HepG2 (cell line): ENCODE data around the gene KRT13. TPM values are rescaled to one million over a fixed set of nuclear protein-coding genes. Genes with fewer than 3 reads are reported as not detected.

ENCODE experiments used
- ATAC-seq: fragments of 200-7000 bp; cut with Tn5 transposase; 3 replicates; pipeline ENCODE4 v1.9.1; 2020; ENCODE audit warnings: mild to moderate bottlenecking, moderate library complexity
- BruUV-seq: library from RNA; stranded (reverse); fragments of 400-500 nt; replicated peaks from 2 replicates; lab custom pipeline; 2021; lab: Mats Ljungman, UMichigan
- CTCF ChIA-PET: fragments of 300-600 bp; formaldehyde crosslinking; extraction: SDS; loops from one replicate; lab custom pipeline; 2021; ENCODE audit warnings: low total read pairs, inconsistent platforms, low intra/inter-chr PET ratio; lab: Yijun Ruan, JAX
- POLR2A ChIA-PET: fragments of 350-600 bp; sonication (Branson Sonifier 250); formaldehyde crosslinking; loops from one replicate; lab custom pipeline; 2020; ENCODE audit warnings: antibody characterized with exemption, inconsistent platforms; lab: Yijun Ruan, JAX
- DNase-seq: peaks from one replicate; pipeline ENCODE4 v3.0.0-alpha.2; 2015; ENCODE audit warnings: low spot score
- FAIRE-seq: peaks from 3 replicates; lab custom pipeline; 2011; peaks lifted over from hg19 to GRCh38; lab: Jason Lieb, UNC
- H2AFZ ChIP-seq: one replicate; pipeline ENCODE4 v1.6.1; 2011; ENCODE audit warnings: low read length, inconsistent platforms
- H3K27ac ChIP-seq: fragments of 300-600 bp; 3 replicates; pipeline ENCODE4 v1.8.0; 2011; ENCODE audit warnings: mixed run types, mild to moderate bottlenecking, mixed read lengths, low read length, inconsistent platforms; ENCODE audit not compliant: insufficient read depth; ENCODE audit errors: extremely low read length
- H3K27me3 ChIP-seq, 2 experiments: fragments of 200-600 bp in 1 of 2; 2 replicates in 1 of 2; 3 replicates in 1 of 2; pipeline versions ENCODE4 v1.6.0 to v1.8.0; 2011; ENCODE audit warnings: low read length in 2 of 2, mild to moderate bottlenecking in 2 of 2, moderate library complexity in 2 of 2, inconsistent platforms in 1 of 2; ENCODE audit not compliant: insufficient read depth in 2 of 2, control insufficient read depth in 1 of 2
- H3K36me3 ChIP-seq, 2 experiments: fragments of 200-600 bp in 1 of 2; replicated peaks in 1 of 2; 2 replicates in 1 of 2; 3 replicates in 1 of 2; pipeline versions ENCODE4 v1.5.1 to v1.8.0; 2011; ENCODE audit warnings: low read length in 2 of 2, inconsistent platforms in 1 of 2; ENCODE audit not compliant: insufficient read depth in 2 of 2, control insufficient read depth in 1 of 2
- H3K4me1 ChIP-seq: 2 replicates; pipeline ENCODE4 v1.5.1; 2012; ENCODE audit warnings: low read length, inconsistent platforms; ENCODE audit not compliant: insufficient read depth
- H3K4me2 ChIP-seq: 2 replicates; pipeline ENCODE4 v1.6.0; 2011; ENCODE audit warnings: low read depth, low read length, inconsistent platforms
- H3K4me3 ChIP-seq, 3 experiments: fragments of 200-600 bp in 1 of 3; sonication (generic), shearing (Covaris generic) in 1 of 3; replicated peaks in 1 of 3; 2 replicates each; pipeline ENCODE4 v1.5.1; 2011 to 2016; ENCODE audit warnings: low read length in 3 of 3, inconsistent platforms in 2 of 3, low read depth in 2 of 3, mild to moderate bottlenecking in 2 of 3, control low read depth in 1 of 3, mixed read lengths in 1 of 3; ENCODE audit not compliant: insufficient read depth in 1 of 3
- H3K79me2 ChIP-seq: one replicate; pipeline ENCODE4 v1.6.1; 2011; ENCODE audit warnings: low read length, inconsistent platforms; ENCODE audit not compliant: insufficient read depth
- H3K9ac ChIP-seq: 2 replicates; pipeline ENCODE4 v1.6.0; 2011; ENCODE audit warnings: mild to moderate bottlenecking, low read depth, low read length, inconsistent platforms; ENCODE audit not compliant: insufficient read depth
- H3K9me3 ChIP-seq: 2 replicates; pipeline ENCODE4 v1.5.1; 2012; ENCODE audit warnings: mild to moderate bottlenecking, low read length
- H4K20me1 ChIP-seq: 2 replicates; pipeline ENCODE4 v1.6.0; 2011; ENCODE audit warnings: inconsistent platforms, mild to moderate bottlenecking, low read length, moderate library complexity; ENCODE audit not compliant: insufficient read depth
- CEBPG ChIP-seq: IDR thresholded peaks from 2 replicates; pipeline ENCODE4 v1.6.1; 2016
- NBN ChIP-seq: fragments of 450-650 bp; conservative IDR thresholded peaks from 2 replicates; pipeline ENCODE4 v1.6.1; 2017
- NCOA2 ChIP-seq: sonication (generic); formaldehyde crosslinking; IDR thresholded peaks from 2 replicates; pipeline ENCODE4 v1.8.0; 2022; ENCODE audit warnings: inconsistent platforms
- RARA ChIP-seq: IDR thresholded peaks from 2 replicates; pipeline ENCODE4 v1.6.1; 2016; ENCODE audit warnings: missing genetic modification reagents, missing compliant biosample characterization
- TRIM22 ChIP-seq: fragments of 450-650 bp; IDR thresholded peaks from 2 replicates; pipeline ENCODE4 v1.6.1; 2017
- ZNF121 ChIP-seq: sonication (generic); formaldehyde crosslinking; IDR thresholded peaks from 2 replicates; pipeline ENCODE4 v1.5.0; 2020; ENCODE audit warnings: mild to moderate bottlenecking, missing genetic modification reagents
- ZNF629 ChIP-seq: sonication (generic); formaldehyde crosslinking; conservative IDR thresholded peaks from 2 replicates; pipeline ENCODE4 v1.5.0; 2020; ENCODE audit warnings: missing genetic modification reagents
- ZNF761 ChIP-seq: sonication (generic); formaldehyde crosslinking; conservative IDR thresholded peaks from 2 replicates; pipeline ENCODE4 v1.4.0; 2020; ENCODE audit warnings: mild to moderate bottlenecking, missing genetic modification reagents
- WGBS: methylation state at CpG from one replicate; pipeline ENCODE4 v1.1.6; 2017; ENCODE audit warnings: low lambda C conversion rate; 5-methylcytosine and 5-hydroxymethylcytosine counted together
- in situ Hi-C: cut with HindIII; loops from 2 replicates; pipeline ENCODE4 v1.10.0; 2017; ENCODE audit warnings: low pct_unique_long_range_greater_than_20kb; ENCODE audit not compliant: extremely low pct_ligation_motif_present
- intact Hi-C: fragments of 100-400 bp; cut with micrococcal nuclease; formaldehyde crosslinking; loops from one replicate; pipeline ENCODE4 v1.10.0; 2022; ENCODE audit not compliant: unreplicated experiment
- polyA plus RNA-seq, 8 experiments: library from polyadenylated mRNA; depleted of rRNA in 3 of 8; stranded (reverse) in 7 of 8; unstranded in 1 of 8; fragments of >200 nt; fragmentation: Illumina TruSeq in 4 of 8; extraction: Trizol in 4 of 8; gene quantifications; 2 replicates each; pipeline versions ENCODE4 v1.2.1 to v1.2.3, GENCODE V29; 2011 to 2016; ENCODE audit warnings: low read depth in 4 of 8, missing spikeins in 1 of 8, mixed read lengths in 1 of 8; ENCODE audit not compliant: insufficient read depth in 1 of 8
- total RNA-seq, 5 experiments: library from RNA; depleted of rRNA; stranded (reverse); fragments of >200 nt; fragmentation: Illumina TruSeq; extraction: Trizol; gene quantifications; 2 replicates each; pipeline ENCODE4 v1.2.3, GENCODE V29; 2016; ENCODE audit warnings: low read depth in 1 of 5

The KRT13 gene
- total and polyA plus RNA-seq, 2 of the 13 experiments (the other 11 are each of a cell fraction or from before 2014, with no cell fraction given) = not detected

- Histone ChIP-seq H3K27me3 (peaks cover 0 to 3% of the 10 kb centered on the region in 2 experiments; a peak in 1 of 5 replicates), H3K4me2 (no peak overlapping the region), H3K4me1 (peaks cover 59% of the 10 kb centered on the region), H3K79me2 (peaks cover 3% of the 10 kb centered on the region), H3K27ac (no peak overlapping the region), H4K20me1 (no peaks in the 10 kb centered on the region), H3K9me3 (no peaks in the 10 kb centered on the region), H2AFZ (no peak overlapping the region), H3K36me3 (no peaks in the 10 kb centered on the region), H3K4me3 (no peak overlapping the region), H3K9ac (no peak overlapping the region)
- ChIA-PET POLR2A (no interaction called here), CTCF (no interaction called here)
- ATAC-seq (no peak), DNase-seq (no peak), FAIRE-seq (no peak)
- BruUV-seq = no TSS peak
- WGBS = 0% methylated on average over 1 of the region's 1 CpG
- TF ChIP-seq ZNF121 (CRISPR knock-in tag) (no peak), NCOA2 (no peak), NBN (no peak), ZNF629 (CRISPR knock-in tag) (peak; percentile 68), ZNF761 (CRISPR knock-in tag) (no peak), TRIM22 (no peak), CEBPG (no peak), RARA (CRISPR knock-in tag) (no peak)
- in situ Hi-C loops (no loop called here), intact Hi-C loops (loop anchor here (10.0 kb wide), 1 partner anchor 117 kb away; no protein-coding TSS in a partner anchor)
Observed at GRCh38 chr17:41531993-41532392, 26.6 kb upstream of the KRT13 start.
